HepG2 (cell line): Measurements from ENCODE around the gene MRPL20. TPM values are rescaled to one million over a fixed set of nuclear protein-coding genes. Genes with fewer than 3 reads are reported as not detected.

ENCODE experiments used
- ATAC-seq: fragments of 200-7000 bp; cut with Tn5 transposase; 3 replicates; pipeline ENCODE4 v1.9.1; 2020; ENCODE audit warnings: mild to moderate bottlenecking, moderate library complexity
- BruUV-seq: library from RNA; stranded (reverse); fragments of 400-500 nt; replicated peaks from 2 replicates; lab custom pipeline; 2021; lab: Mats Ljungman, UMichigan
- CTCF ChIA-PET: fragments of 300-600 bp; formaldehyde crosslinking; extraction: SDS; loops from one replicate; lab custom pipeline; 2021; ENCODE audit warnings: low total read pairs, inconsistent platforms, low intra/inter-chr PET ratio; lab: Yijun Ruan, JAX
- POLR2A ChIA-PET: fragments of 350-600 bp; sonication (Branson Sonifier 250); formaldehyde crosslinking; loops from one replicate; lab custom pipeline; 2020; ENCODE audit warnings: antibody characterized with exemption, inconsistent platforms; lab: Yijun Ruan, JAX
- DNase-seq: peaks from one replicate; pipeline ENCODE4 v3.0.0-alpha.2; 2015; ENCODE audit warnings: low spot score
- FAIRE-seq: peaks from 3 replicates; lab custom pipeline; 2011; peaks lifted over from hg19 to GRCh38; lab: Jason Lieb, UNC
- H2AFZ ChIP-seq: one replicate; pipeline ENCODE4 v1.6.1; 2011; ENCODE audit warnings: low read length, inconsistent platforms
- H3K27ac ChIP-seq: fragments of 300-600 bp; 3 replicates; pipeline ENCODE4 v1.8.0; 2011; ENCODE audit warnings: mixed run types, mild to moderate bottlenecking, mixed read lengths, low read length, inconsistent platforms; ENCODE audit not compliant: insufficient read depth; ENCODE audit errors: extremely low read length
- H3K27me3 ChIP-seq, 2 experiments: fragments of 200-600 bp in 1 of 2; 2 replicates in 1 of 2; 3 replicates in 1 of 2; pipeline versions ENCODE4 v1.6.0 to v1.8.0; 2011; ENCODE audit warnings: low read length in 2 of 2, mild to moderate bottlenecking in 2 of 2, moderate library complexity in 2 of 2, inconsistent platforms in 1 of 2; ENCODE audit not compliant: insufficient read depth in 2 of 2, control insufficient read depth in 1 of 2
- H3K36me3 ChIP-seq, 2 experiments: fragments of 200-600 bp in 1 of 2; replicated peaks in 1 of 2; 2 replicates in 1 of 2; 3 replicates in 1 of 2; pipeline versions ENCODE4 v1.5.1 to v1.8.0; 2011; ENCODE audit warnings: low read length in 2 of 2, inconsistent platforms in 1 of 2; ENCODE audit not compliant: insufficient read depth in 2 of 2, control insufficient read depth in 1 of 2
- H3K4me1 ChIP-seq: 2 replicates; pipeline ENCODE4 v1.5.1; 2012; ENCODE audit warnings: low read length, inconsistent platforms; ENCODE audit not compliant: insufficient read depth
- H3K4me2 ChIP-seq: 2 replicates; pipeline ENCODE4 v1.6.0; 2011; ENCODE audit warnings: low read depth, low read length, inconsistent platforms
- H3K4me3 ChIP-seq, 3 experiments: fragments of 200-600 bp in 1 of 3; sonication (generic), shearing (Covaris generic) in 1 of 3; replicated peaks in 1 of 3; 2 replicates each; pipeline ENCODE4 v1.5.1; 2011 to 2016; ENCODE audit warnings: low read length in 3 of 3, inconsistent platforms in 2 of 3, low read depth in 2 of 3, mild to moderate bottlenecking in 2 of 3, control low read depth in 1 of 3, mixed read lengths in 1 of 3; ENCODE audit not compliant: insufficient read depth in 1 of 3
- H3K79me2 ChIP-seq: one replicate; pipeline ENCODE4 v1.6.1; 2011; ENCODE audit warnings: low read length, inconsistent platforms; ENCODE audit not compliant: insufficient read depth
- H3K9ac ChIP-seq: 2 replicates; pipeline ENCODE4 v1.6.0; 2011; ENCODE audit warnings: mild to moderate bottlenecking, low read depth, low read length, inconsistent platforms; ENCODE audit not compliant: insufficient read depth
- H3K9me3 ChIP-seq: 2 replicates; pipeline ENCODE4 v1.5.1; 2012; ENCODE audit warnings: mild to moderate bottlenecking, low read length
- H4K20me1 ChIP-seq: 2 replicates; pipeline ENCODE4 v1.6.0; 2011; ENCODE audit warnings: inconsistent platforms, mild to moderate bottlenecking, low read length, moderate library complexity; ENCODE audit not compliant: insufficient read depth
- GFI1 ChIP-seq: sonication (generic); formaldehyde crosslinking; IDR thresholded peaks from 2 replicates; pipeline ENCODE4 v1.5.0; 2020; ENCODE audit warnings: missing genetic modification reagents, mild to moderate bottlenecking, borderline replicate concordance
- MAFK ChIP-seq, 2 experiments: IDR thresholded peaks in 1 of 2; conservative IDR thresholded peaks in 1 of 2; 2 replicates each; pipeline ENCODE4 v1.6.1; 2011; ENCODE audit warnings: improper control_type of control experiment in 2 of 2, low read length in 2 of 2
- SALL2 ChIP-seq: sonication (generic); formaldehyde crosslinking; IDR thresholded peaks from 2 replicates; pipeline ENCODE4 v1.8.1; 2023; ENCODE audit warnings: mild to moderate bottlenecking, missing genetic modification reagents, inconsistent platforms
- SMARCC2 ChIP-seq: fragments of 450-650 bp; IDR thresholded peaks from 2 replicates; pipeline ENCODE4 v1.6.1; 2017; ENCODE audit warnings: antibody characterized with exemption, mild to moderate bottlenecking
- ZMYM4 ChIP-seq: sonication (generic); formaldehyde crosslinking; IDR thresholded peaks from 2 replicates; pipeline ENCODE4 v1.8.1; 2023; ENCODE audit warnings: mild to moderate bottlenecking, missing genetic modification reagents
- ZNF263 ChIP-seq: sonication (generic); formaldehyde crosslinking; IDR thresholded peaks from 2 replicates; pipeline ENCODE4 v1.4.0; 2020; ENCODE audit warnings: missing genetic modification reagents
- ZNF770 ChIP-seq: sonication (generic); formaldehyde crosslinking; IDR thresholded peaks from 2 replicates; pipeline ENCODE4 v1.5.0; 2020; ENCODE audit warnings: mild to moderate bottlenecking, missing genetic modification reagents
- WGBS: methylation state at CpG from one replicate; pipeline ENCODE4 v1.1.6; 2017; ENCODE audit warnings: low lambda C conversion rate; 5-methylcytosine and 5-hydroxymethylcytosine counted together
- in situ Hi-C: cut with HindIII; loops from 2 replicates; pipeline ENCODE4 v1.10.0; 2017; ENCODE audit warnings: low pct_unique_long_range_greater_than_20kb; ENCODE audit not compliant: extremely low pct_ligation_motif_present
- intact Hi-C: fragments of 100-400 bp; cut with micrococcal nuclease; formaldehyde crosslinking; loops from one replicate; pipeline ENCODE4 v1.10.0; 2022; ENCODE audit not compliant: unreplicated experiment
- polyA plus RNA-seq, 8 experiments: library from polyadenylated mRNA; depleted of rRNA in 3 of 8; stranded (reverse) in 7 of 8; unstranded in 1 of 8; fragments of >200 nt; fragmentation: Illumina TruSeq in 4 of 8; extraction: Trizol in 4 of 8; gene quantifications; 2 replicates each; pipeline versions ENCODE4 v1.2.1 to v1.2.3, GENCODE V29; 2011 to 2016; ENCODE audit warnings: low read depth in 4 of 8, missing spikeins in 1 of 8, mixed read lengths in 1 of 8; ENCODE audit not compliant: insufficient read depth in 1 of 8
- total RNA-seq, 5 experiments: library from RNA; depleted of rRNA; stranded (reverse); fragments of >200 nt; fragmentation: Illumina TruSeq; extraction: Trizol; gene quantifications; 2 replicates each; pipeline ENCODE4 v1.2.3, GENCODE V29; 2016; ENCODE audit warnings: low read depth in 1 of 5

The MRPL20 gene
- total and polyA plus RNA-seq, 2 of the 13 experiments (the other 11 are each of a cell fraction or from before 2014, with no cell fraction given) = 59.2 to 127 TPM

DNA sequence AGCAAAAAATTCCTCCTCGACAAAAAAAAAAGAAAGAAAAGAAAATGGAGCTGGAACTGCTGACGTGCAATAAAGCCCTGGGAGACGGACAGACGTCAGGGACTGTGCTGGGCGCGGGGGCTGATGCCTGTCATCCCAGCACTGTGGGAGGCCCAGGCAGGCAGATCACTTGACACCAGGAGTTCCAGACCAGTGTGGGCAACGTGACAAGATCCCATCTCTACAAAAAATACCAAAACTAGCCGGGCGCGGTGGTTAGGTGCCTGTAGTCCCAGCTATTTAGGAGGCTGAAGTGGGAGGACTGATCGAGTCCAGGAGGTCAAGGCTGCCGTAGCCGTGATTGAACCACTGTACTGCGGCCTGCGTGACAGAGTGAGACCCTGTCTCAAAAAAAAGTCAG is 17.6 kb upstream of the MRPL20 start:
- POLR2A ChIA-PET = interaction anchor here (1.4 to 3.1 kb wide), 5 partner anchors 9 to 22 kb away, joined by 3 to 21 read pairs (median 7); partner anchors contain the start of gene MRPL20

More for the DNA sequence above, 17.6 kb upstream of the MRPL20 start:
- Histone ChIP-seq H3K27ac (no peak overlapping the region), H3K9me3 (no peaks in the 10 kb centered on the region), H2AFZ (no peak overlapping the region), H3K4me3 (no peak overlapping the region), H3K27me3 (no peaks in the 10 kb centered on the region; a peak in 1 of 5 replicates), H4K20me1 (no peaks in the 10 kb centered on the region), H3K36me3 (no peaks in the 10 kb centered on the region), H3K4me1 (peaks cover 50% of the 10 kb centered on the region), H3K4me2 (no peak overlapping the region), H3K9ac (no peak overlapping the region), H3K79me2 (peaks cover 4% of the 10 kb centered on the region)
- no peak for TF ChIP-seq SMARCC2
- TF ChIP-seq MAFK (conservative IDR thresholded peaks at IDR 0.05 in 1 of 2, IDR thresholded peaks at IDR 0.05 in 1 of 2; ENCODE audit: low read length in 2 of 2) = peak in 1 of 2 experiments; percentile 8; a peak in 1 of 4 replicates
- TF ChIP-seq ZNF263 (CRISPR knock-in tag) = peak; percentile 87
- TF ChIP-seq ZNF770 (CRISPR knock-in tag) = peak; percentile 89
- TF ChIP-seq GFI1 (CRISPR knock-in tag) = peak; percentile 60; the same call in 1 of the 2 replicates
- TF ChIP-seq ZMYM4 (CRISPR knock-in tag) = no peak
- TF ChIP-seq SALL2 = 0 out of 2 replicates have a peak, but pooled peaks have one; percentile 4
- CTCF ChIA-PET = no interaction called here
- FAIRE-seq (no peak), ATAC-seq (no peak), DNase-seq (no peak)
- in situ Hi-C loops (no loop called here), intact Hi-C loops (no loop called here)
- no TSS peak for BruUV-seq
- WGBS = 60% methylated on average over 15 of the region's 15 CpGs
